ENCODE results near the gene MAPK8IP2.

MAPK8IP2 gene

GRCh38 chr22:50600538-50600937, at the start of gene MAPK8IP2:
Gene MAPK8IP2, plus strand, starts transcription at chr22:50600793. Its CDS starts 26 bp downstream, at chr22:50600819.
- Histone ChIP-seq H3K9ac (ENCODE audit: low read depth, low read length) (no peak within 1 kb of the TSS), H3K27me3 (ENCODE audit: insufficient read depth, low read length, poor library complexity) (no peaks in the 10 kb centered on the region), H3K4me2 (ENCODE audit: insufficient read depth, low read length) (no peak within 1 kb of the TSS), H3K9me3 (ENCODE audit: insufficient read depth, low read length, severe bottlenecking) (no peaks in the 10 kb centered on the region), H3K27ac (ENCODE audit: low read length) (no peak within 1 kb of the TSS), H4K20me1 (ENCODE audit: insufficient read depth, low read length) (no peaks in the 10 kb centered on the region; the same call in 1 of the 2 replicates), H3K4me3 (ENCODE audit: low read depth in 1 of 2, low read length in 2 of 2) (no peak within 1 kb of the TSS), H3K4me1 (ENCODE audit: insufficient read depth, low read length) (no peaks in the 10 kb centered on the region), H3K79me2 (ENCODE audit: insufficient read depth, low read length) (no peaks in the 10 kb centered on the region), H3K36me3 (ENCODE audit: insufficient read depth, low read length) (no peaks in the 10 kb centered on the region), H2AFZ (ENCODE audit: low read depth, low read length) (no peak within 1 kb of the TSS)
- TF ChIP-seq EZH2 (IDR thresholded peaks at IDR 0.05; ENCODE audit: borderline replicate concordance, low read depth, low read length, severe bottlenecking) (no peak), CTCF (IDR thresholded peaks at IDR 0.05; ENCODE audit: borderline replicate concordance, extremely low read depth, low read length, poor library complexity, severe bottlenecking) (no peak)
- ATAC-seq (ENCODE audit: insufficient read depth, low read depth) (no peak), DNase-seq (no peak)

- Histone ChIP-seq H3K4me1 (ENCODE audit: insufficient read depth, low read length) (no peaks in the 10 kb centered on the region), H4K20me1 (ENCODE audit: insufficient read depth, low read length) (no peaks in the 10 kb centered on the region)
These were observed 49.3 kb upstream of the MAPK8IP2 start for GRCh38 chr22:50551160-50551752.

GRCh38 chr22:50553310-50553709, 47.3 kb upstream of the MAPK8IP2 start:
- ATAC-seq (ENCODE audit: insufficient read depth, low read depth), result no peak
- no peak for DNase-seq
- Histone ChIP-seq H3K9me3 (ENCODE audit: insufficient read depth, low read length, severe bottlenecking) (no peaks in the 10 kb centered on the region), H4K20me1 (ENCODE audit: insufficient read depth, low read length) (no peaks in the 10 kb centered on the region), H3K4me2 (ENCODE audit: insufficient read depth, low read length) (no peak overlapping the region), H3K36me3 (ENCODE audit: insufficient read depth, low read length) (no peaks in the 10 kb centered on the region), H2AFZ (ENCODE audit: low read depth, low read length) (no peak overlapping the region), H3K4me3 (ENCODE audit: low read depth in 1 of 2, low read length in 2 of 2) (no peak overlapping the region), H3K4me1 (ENCODE audit: insufficient read depth, low read length) (no peaks in the 10 kb centered on the region), H3K27me3 (ENCODE audit: insufficient read depth, low read length, poor library complexity) (no peaks in the 10 kb centered on the region), H3K9ac (ENCODE audit: low read depth, low read length) (no peak overlapping the region), H3K27ac (ENCODE audit: low read length) (no peak overlapping the region), H3K79me2 (ENCODE audit: insufficient read depth, low read length) (no peaks in the 10 kb centered on the region)
- TF ChIP-seq CTCF (IDR thresholded peaks at IDR 0.05; ENCODE audit: borderline replicate concordance, extremely low read depth, low read length, poor library complexity, severe bottlenecking) (no peak), EZH2 (IDR thresholded peaks at IDR 0.05; ENCODE audit: borderline replicate concordance, low read depth, low read length, severe bottlenecking) (no peak)

More at GRCh38 chr22:50551160-50551752, 49.3 kb upstream of the MAPK8IP2 start:
- no peak overlapping the region for H3K4me2 ChIP-seq (ENCODE audit: insufficient read depth, low read length)
- H3K4me3 ChIP-seq (ENCODE audit: low read depth in 1 of 2, low read length in 2 of 2), result no peak overlapping the region
- no peaks in the 10 kb centered on the region for H3K9me3 ChIP-seq (ENCODE audit: insufficient read depth, low read length, severe bottlenecking)
- no peak overlapping the region for H3K27ac ChIP-seq (ENCODE audit: low read length)
- no peak for DNase-seq
- no peak for ATAC-seq (ENCODE audit: insufficient read depth, low read depth)
- H3K27me3 ChIP-seq (ENCODE audit: insufficient read depth, low read length, poor library complexity), result no peaks in the 10 kb centered on the region
- no peak overlapping the region for H2AFZ ChIP-seq (ENCODE audit: low read depth, low read length)
- no peak for TF ChIP-seq CTCF (IDR thresholded peaks at IDR 0.05; ENCODE audit: borderline replicate concordance, extremely low read depth, low read length, poor library complexity, severe bottlenecking)
- no peak for TF ChIP-seq EZH2 (IDR thresholded peaks at IDR 0.05; ENCODE audit: borderline replicate concordance, low read depth, low read length, severe bottlenecking)
- H3K9ac ChIP-seq (ENCODE audit: low read depth, low read length), result no peak overlapping the region
- H3K79me2 ChIP-seq (ENCODE audit: insufficient read depth, low read length), result no peaks in the 10 kb centered on the region
- H3K36me3 ChIP-seq (ENCODE audit: insufficient read depth, low read length), result no peaks in the 10 kb centered on the region

Measured in DND-41 (cell line).